Measurements from ENCODE around the gene TNS2.

The TNS2 gene

GRCh38 chr12:53055471-53056266 is 5.8 kb downstream of the TNS2 start:
- DNase-seq (ENCODE audit: extremely low read depth, low read depth), result no peak
- no peak for TF ChIP-seq CTCF (IDR thresholded peaks at IDR 0.05; ENCODE audit: low read depth, low read length)

- no peak for TF ChIP-seq CTCF (IDR thresholded peaks at IDR 0.05; ENCODE audit: low read depth, low read length)
- no peak for DNase-seq (ENCODE audit: extremely low read depth, low read depth)
These were observed 6.4 kb downstream of the TNS2 start for GRCh38 chr12:53056296-53056695.

GRCh38 chr12:53056901-53057300 is 7.0 kb downstream of the TNS2 start:
- DNase-seq (ENCODE audit: extremely low read depth, low read depth), result no peak
- TF ChIP-seq CTCF (IDR thresholded peaks at IDR 0.05; ENCODE audit: low read depth, low read length), result no peak

- no peak for TF ChIP-seq CTCF (IDR thresholded peaks at IDR 0.05; ENCODE audit: low read depth, low read length)
- DNase-seq (ENCODE audit: extremely low read depth, low read depth), result no peak
These were observed 8.1 kb downstream of the TNS2 start for GRCh38 chr12:53057816-53058500.

- no peak for TF ChIP-seq CTCF (IDR thresholded peaks at IDR 0.05; ENCODE audit: low read depth, low read length)
- no peak for DNase-seq (ENCODE audit: extremely low read depth, low read depth)
These were observed 9.0 kb downstream of the TNS2 start for GRCh38 chr12:53058674-53059433.

GRCh38 chr12:53059434-53060063 is 9.7 kb downstream of the TNS2 start:
- TF ChIP-seq CTCF (IDR thresholded peaks at IDR 0.05; ENCODE audit: low read depth, low read length), result no peak
- no peak for DNase-seq (ENCODE audit: extremely low read depth, low read depth)
